ENCODE data around the gene CD1D.

DNA sequence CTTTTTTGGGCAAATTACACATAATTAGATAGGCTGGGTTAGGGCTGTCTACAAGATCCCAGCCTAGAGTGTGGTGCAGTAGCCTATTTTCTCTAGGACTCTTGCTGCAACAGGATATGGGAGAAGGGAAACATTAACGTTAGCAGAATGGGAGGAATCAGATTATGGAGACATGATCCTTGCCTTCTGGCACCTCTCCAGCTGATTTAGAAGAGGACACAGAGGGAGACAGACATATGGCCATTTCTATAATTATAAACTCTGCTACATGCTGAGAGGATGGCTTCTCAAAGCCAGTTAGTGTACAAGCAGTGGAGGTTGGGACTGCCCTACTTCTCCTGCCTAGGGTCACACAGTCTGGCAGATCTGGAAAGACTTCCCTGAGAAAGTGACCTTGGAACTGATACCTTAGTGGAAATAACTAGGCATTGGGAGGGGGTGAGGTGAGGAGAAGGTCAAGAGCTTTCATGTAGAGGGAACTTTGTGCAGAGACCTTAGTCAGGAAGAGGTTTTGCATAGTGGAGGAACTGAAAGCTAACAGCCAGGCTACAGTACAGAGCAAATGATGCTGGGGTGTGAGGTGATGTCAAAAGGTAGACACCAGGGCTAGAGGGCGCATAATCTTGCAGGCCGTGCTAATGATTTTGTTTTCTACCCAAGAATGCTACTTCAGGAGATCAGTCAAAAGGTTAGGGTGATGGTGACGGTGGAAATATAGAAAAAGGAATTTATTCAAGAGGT is 1.2 kb upstream of the CD1D start:
- TF ChIP-seq, protein P1, sequence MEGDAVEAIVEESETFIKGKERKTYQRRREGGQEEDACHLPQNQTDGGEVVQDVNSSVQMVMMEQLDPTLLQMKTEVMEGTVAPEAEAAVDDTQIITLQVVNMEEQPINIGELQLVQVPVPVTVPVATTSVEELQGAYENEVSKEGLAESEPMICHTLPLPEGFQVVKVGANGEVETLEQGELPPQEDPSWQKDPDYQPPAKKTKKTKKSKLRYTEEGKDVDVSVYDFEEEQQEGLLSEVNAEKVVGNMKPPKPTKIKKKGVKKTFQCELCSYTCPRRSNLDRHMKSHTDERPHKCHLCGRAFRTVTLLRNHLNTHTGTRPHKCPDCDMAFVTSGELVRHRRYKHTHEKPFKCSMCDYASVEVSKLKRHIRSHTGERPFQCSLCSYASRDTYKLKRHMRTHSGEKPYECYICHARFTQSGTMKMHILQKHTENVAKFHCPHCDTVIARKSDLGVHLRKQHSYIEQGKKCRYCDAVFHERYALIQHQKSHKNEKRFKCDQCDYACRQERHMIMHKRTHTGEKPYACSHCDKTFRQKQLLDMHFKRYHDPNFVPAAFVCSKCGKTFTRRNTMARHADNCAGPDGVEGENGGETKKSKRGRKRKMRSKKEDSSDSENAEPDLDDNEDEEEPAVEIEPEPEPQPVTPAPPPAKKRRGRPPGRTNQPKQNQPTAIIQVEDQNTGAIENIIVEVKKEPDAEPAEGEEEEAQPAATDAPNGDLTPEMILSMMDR (IDR thresholded peaks at IDR 0.05), result no peak
- no peak for TF ChIP-seq POLR2A (IDR thresholded peaks at IDR 0.05; ENCODE audit: low read depth)
- no peak for TF ChIP-seq POLR2AphosphoS5 (IDR thresholded peaks at IDR 0.05)

Data from esophagus muscularis mucosa (tissue), 3 donors.